IMR-90 (cell line): ENCODE results near the gene THRB.

Source experiments
- BHLHE40 ChIP-seq: fragments of 150-350 bp; IDR thresholded peaks from 2 replicates; pipeline ENCODE4 v1.6.1; 2016; ENCODE audit warnings: mild to moderate bottlenecking, low read depth, low read length
- POLR2A ChIP-seq: IDR thresholded peaks from 2 replicates; pipeline ENCODE4 v1.6.1; 2012; ENCODE audit warnings: mild to moderate bottlenecking, low read depth, low read length
- RAD21 ChIP-seq: IDR thresholded peaks from 2 replicates; pipeline ENCODE4 v1.6.1; 2012; ENCODE audit warnings: low read length, improper control_type of control experiment
- TF ChIP-seq, protein P1 (sequence below): conservative IDR thresholded peaks from 2 replicates; pipeline ENCODE4 v1.5.1; 2012; ENCODE audit warnings: mild to moderate bottlenecking, low read depth, low read length, improper control_type of control experiment

- TF ChIP-seq RAD21: no peak
- TF ChIP-seq, protein P1, sequence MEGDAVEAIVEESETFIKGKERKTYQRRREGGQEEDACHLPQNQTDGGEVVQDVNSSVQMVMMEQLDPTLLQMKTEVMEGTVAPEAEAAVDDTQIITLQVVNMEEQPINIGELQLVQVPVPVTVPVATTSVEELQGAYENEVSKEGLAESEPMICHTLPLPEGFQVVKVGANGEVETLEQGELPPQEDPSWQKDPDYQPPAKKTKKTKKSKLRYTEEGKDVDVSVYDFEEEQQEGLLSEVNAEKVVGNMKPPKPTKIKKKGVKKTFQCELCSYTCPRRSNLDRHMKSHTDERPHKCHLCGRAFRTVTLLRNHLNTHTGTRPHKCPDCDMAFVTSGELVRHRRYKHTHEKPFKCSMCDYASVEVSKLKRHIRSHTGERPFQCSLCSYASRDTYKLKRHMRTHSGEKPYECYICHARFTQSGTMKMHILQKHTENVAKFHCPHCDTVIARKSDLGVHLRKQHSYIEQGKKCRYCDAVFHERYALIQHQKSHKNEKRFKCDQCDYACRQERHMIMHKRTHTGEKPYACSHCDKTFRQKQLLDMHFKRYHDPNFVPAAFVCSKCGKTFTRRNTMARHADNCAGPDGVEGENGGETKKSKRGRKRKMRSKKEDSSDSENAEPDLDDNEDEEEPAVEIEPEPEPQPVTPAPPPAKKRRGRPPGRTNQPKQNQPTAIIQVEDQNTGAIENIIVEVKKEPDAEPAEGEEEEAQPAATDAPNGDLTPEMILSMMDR: no peak
- no peak for TF ChIP-seq BHLHE40
- no peak for TF ChIP-seq POLR2A
These were observed 114.7 kb downstream of the THRB start for GRCh38 chr3:24379936-24380335.
